Islet of Langerhans (tissue), 1 donor: ENCODE measurements around the gene PHLPP1.

Experiments
- FAIRE-seq: peaks from one replicate; lab custom pipeline; 2011; peaks lifted over from hg19 to GRCh38; lab: Jason Lieb, UNC

Gene PHLPP1

GRCh38 chr18:63016270-63016669 lies 300.9 kb downstream of the PHLPP1 start:
- peak; percentile 98 for FAIRE-seq

DNA sequence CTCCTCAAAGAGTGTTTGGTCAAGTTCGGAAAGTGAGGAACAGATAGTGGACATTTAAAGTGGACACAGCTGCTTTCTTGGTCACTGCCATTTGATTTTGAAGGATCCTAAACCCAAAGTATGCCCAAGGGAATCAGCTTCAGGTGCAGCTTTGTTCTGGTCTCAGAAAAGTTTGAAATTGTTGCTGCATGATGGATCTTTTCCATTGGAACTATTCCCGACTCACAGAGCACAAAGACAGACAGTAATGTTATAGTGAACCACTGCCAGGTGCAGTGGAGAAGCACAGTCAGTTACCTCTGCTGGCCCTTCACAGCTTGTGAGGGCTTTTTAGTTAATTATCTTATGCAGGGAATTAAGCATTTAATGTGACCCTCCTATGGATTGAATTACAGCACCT lies 301.7 kb downstream of the PHLPP1 start:
- no peak for FAIRE-seq

GRCh38 chr18:63017977-63018376 lies 302.6 kb downstream of the PHLPP1 start:
- FAIRE-seq = no peak

DNA sequence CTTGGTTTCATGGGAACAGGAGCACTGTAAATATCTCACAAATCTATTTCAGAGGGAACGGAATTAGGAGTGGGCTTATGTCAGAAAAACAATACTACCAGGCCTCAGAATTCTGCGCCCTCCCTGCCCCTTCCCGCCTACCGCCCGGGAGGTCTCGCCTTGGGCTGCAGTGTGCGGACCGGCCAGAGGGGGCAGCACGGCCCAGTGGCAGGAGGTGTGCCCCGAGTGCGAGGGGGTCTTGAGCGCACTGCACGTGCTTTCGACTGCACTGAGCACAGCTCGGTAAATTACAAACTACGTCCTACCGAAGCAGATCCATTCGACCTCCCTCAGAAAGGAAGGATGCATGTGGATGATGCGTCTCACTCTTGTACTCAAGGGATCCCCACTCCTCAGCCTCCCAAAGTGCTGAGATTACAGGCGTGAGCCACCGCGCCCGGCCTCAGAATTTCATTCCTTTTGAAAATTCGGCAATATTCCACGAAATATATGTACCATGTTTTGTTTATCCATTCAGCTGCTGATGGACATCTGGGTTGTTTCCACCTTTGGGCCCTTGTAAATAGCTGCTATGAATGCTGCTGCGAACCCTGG lies 307.2 kb downstream of the PHLPP1 start:
- no peak for FAIRE-seq

DNA sequence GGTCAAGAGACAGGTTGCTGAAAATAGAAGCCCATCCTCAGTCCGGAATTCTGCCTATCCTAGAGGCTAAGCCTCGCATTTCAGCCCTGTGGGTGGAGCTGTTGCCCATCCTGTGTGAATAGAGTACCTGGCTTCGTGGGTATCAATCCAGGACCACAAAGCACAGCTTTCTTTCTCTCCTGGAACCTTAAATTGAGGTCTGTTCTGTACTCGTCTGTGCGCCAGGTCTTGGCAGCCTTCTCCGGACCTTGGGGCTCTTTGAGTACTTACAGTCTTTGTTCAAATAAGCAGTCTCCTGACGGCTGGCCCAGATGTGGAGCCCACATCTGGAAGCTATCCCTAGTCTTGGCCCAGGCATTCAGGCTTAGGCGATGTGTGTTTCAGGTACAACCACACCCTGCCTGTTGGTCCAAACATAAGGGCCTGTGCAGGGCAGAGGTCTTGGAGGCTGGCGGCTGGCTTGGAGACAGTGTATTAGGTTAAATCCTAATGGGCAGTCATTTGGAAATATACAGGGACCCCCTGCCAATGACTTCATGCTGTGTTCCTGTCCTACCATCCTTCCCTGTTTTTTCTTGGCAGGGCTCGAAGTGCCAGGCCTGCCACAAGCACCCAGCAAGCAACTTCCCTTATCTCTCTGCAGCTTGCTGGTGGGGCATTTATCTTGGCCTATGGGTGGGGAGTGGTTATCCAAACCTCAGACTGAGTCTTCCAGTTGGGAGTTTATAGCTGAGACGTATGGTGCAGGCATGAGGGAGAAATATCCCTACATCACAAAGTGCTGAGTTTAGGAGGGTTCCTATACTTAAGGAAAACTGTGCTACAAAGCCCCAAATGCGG lies 310.1 kb downstream of the PHLPP1 start:
- no peak for FAIRE-seq

DNA sequence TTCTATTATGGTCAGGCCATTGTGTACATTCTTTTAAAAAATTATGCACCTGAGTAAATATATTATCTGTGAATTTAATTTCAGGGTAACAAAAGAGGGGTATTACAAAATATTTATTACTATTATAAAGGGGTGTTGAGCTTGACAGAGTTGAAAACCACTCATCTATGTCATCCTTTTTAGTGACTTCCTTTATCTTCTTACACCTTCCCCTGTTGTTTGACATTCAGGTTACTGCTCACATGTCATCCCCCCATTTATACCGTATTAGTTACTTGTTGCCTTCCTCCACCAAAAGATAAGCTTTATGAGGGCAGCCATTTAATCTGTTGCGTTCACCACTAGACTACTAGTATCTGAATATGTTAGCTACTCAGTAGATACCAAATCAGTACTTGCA lies 313.0 kb downstream of the PHLPP1 start:
- no peak for FAIRE-seq
